C4-2B (cell line): ENCODE results near the gene PLS1.
"Not testable (repeated sequence)": the region's sequence is repeated elsewhere in the genome, so short reads cannot be mapped to it uniquely, and the experiment has no call there.

ENCODE experiments used
- H3K27ac ChIP-seq: fragments of 450-650 bp; 2 replicates; pipeline ENCODE4 v1.5.1; 2017
- ZFX ChIP-seq: fragments of 450-650 bp; IDR thresholded peaks from 2 replicates; pipeline ENCODE4 v1.6.1; 2017
- TF ChIP-seq, protein P1 (sequence below): fragments of 450-650 bp; conservative IDR thresholded peaks from 2 replicates; pipeline ENCODE4 v1.5.1; 2017; ENCODE audit warnings: mild to moderate bottlenecking

The PLS1 gene

DNA sequence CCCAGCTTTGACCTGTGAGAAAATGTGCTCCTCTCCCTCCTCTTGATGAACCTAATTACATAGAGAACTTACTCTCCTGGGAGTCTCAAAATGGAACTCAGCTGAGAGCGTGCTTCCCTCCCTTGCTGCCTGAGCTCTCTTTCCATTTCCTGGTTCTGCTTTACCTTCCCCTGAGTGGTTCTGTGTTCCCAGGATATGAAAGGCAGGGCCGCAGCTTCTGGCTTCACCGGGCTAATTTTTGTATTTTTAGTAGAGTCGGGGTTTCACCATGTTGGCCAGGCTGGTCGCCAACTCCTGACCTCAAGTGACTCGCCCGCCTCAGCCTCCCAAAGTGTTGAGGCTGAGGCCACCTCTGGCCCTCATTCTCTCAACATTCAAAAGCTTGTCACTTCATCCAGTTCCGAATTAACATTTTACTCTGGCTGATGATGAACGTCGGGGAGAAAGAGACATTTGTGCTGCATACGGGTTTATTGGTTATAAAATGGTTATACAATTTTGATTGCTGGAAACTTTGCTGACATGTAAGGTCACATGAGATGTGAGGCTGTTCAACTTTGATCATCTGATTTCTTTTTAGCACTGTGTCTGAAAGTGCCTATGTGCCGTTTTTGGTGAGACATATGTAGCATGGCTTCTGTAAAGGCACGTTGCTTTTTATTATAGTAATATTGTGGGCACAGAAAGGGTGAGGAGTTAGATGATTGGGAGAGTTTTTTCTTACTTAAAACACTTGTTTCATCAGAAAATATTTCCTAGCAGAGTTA, 6.6 kb downstream of the PLS1 start:
- TF ChIP-seq, protein P1, sequence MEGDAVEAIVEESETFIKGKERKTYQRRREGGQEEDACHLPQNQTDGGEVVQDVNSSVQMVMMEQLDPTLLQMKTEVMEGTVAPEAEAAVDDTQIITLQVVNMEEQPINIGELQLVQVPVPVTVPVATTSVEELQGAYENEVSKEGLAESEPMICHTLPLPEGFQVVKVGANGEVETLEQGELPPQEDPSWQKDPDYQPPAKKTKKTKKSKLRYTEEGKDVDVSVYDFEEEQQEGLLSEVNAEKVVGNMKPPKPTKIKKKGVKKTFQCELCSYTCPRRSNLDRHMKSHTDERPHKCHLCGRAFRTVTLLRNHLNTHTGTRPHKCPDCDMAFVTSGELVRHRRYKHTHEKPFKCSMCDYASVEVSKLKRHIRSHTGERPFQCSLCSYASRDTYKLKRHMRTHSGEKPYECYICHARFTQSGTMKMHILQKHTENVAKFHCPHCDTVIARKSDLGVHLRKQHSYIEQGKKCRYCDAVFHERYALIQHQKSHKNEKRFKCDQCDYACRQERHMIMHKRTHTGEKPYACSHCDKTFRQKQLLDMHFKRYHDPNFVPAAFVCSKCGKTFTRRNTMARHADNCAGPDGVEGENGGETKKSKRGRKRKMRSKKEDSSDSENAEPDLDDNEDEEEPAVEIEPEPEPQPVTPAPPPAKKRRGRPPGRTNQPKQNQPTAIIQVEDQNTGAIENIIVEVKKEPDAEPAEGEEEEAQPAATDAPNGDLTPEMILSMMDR, result no peak
- TF ChIP-seq ZFX, result no peak

DNA sequence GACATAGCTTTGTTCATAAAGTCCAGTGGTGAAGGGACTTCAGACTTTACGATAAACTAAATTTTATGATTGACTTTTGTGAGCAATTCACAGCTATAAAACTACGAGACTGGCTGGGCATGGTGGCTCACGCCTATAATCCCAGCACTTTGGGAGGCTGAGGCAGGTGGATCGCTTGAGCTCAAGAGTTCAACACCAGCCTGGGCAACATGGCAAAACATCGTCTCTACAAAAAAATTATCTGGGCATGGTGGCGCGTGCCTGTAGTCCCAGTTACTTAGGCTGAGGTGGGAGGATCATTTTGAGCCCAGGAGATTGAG, 7.2 kb downstream of the PLS1 start:
- not testable (repeated sequence) for H3K27ac ChIP-seq

More for the DNA sequence above, 6.6 kb downstream of the PLS1 start:
- no peak overlapping the region for H3K27ac ChIP-seq

DNA sequence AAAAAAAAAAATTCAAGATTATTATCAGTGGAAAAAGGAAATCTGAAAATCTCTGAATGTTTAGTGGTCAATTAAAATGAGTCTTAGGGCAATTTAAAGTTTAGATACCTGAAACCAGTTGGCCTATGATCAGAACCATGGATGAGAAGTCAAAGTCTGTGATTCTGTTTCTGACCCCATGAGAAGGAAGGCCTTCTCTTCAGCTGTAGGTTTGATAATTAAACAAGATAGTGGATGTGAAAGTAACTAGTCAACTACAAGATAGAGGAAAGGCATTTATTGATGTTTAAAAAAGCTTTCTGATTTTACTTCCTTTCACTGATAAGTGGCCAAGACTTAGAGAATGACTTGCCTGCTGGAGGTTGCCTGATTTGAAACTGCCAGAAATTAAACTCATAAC, 8.7 kb downstream of the PLS1 start:
- TF ChIP-seq, protein P1, result no peak
- no peak for TF ChIP-seq ZFX
- H3K27ac ChIP-seq, result no peak overlapping the region

DNA sequence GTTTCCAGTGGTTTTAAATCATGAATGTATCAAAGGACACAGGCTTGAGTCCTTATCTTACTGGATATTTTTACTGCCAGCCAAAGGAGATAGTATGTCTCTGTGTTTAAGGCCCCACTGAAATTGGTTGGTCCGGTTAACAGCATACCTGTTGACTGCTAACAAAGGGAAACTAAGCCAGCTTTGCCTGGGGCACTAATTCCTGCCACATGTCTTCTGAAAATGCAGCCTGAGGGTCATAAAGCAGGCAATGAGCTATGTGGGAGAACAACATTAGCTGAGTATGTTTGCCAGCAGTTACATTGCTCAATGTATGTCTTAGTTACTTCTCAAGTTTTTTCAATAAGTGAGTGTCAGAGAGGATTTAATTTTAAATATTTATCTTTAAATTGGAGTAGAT, 12.4 kb downstream of the PLS1 start:
- H3K27ac ChIP-seq, result no peak overlapping the region
- no peak for TF ChIP-seq ZFX
- TF ChIP-seq, protein P1, result no peak

GRCh38 chr3:142609136-142609535, 12.9 kb downstream of the PLS1 start:
- TF ChIP-seq ZFX, result no peak
- TF ChIP-seq, protein P1, result no peak
- no peak overlapping the region for H3K27ac ChIP-seq

DNA sequence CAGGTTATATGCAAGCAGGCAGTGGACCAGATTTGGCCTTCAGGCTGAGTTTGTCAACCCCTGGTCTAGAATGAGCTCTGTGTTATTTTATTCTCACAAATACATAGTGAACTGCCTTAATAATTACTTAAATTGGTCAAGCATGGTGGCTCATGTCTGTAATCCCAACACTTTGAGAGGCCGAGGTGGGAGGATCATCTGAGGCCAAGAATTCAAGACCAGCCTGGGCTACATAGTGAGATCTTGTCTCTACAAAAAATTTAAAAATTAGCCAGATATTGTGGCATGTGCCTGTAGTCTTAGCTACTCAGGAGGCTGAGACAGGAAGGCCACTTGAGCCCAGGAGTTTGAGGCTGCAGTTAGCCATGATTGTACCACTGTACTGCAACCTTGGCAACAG, 15.0 kb downstream of the PLS1 start:
- no peak overlapping the region for H3K27ac ChIP-seq
- TF ChIP-seq ZFX, result no peak
- TF ChIP-seq, protein P1, result no peak

GRCh38 chr3:142613491-142613890, 17.3 kb downstream of the PLS1 start:
- TF ChIP-seq ZFX, result no peak
- TF ChIP-seq, protein P1, result no peak
- H3K27ac ChIP-seq, result no peak overlapping the region

- H3K27ac ChIP-seq, result no peak overlapping the region
Observed at GRCh38 chr3:142614059-142614626, 17.9 kb downstream of the PLS1 start.

More at GRCh38 chr3:142614059-142614626, 17.9 kb downstream of the PLS1 start:
- no peak for TF ChIP-seq ZFX
- TF ChIP-seq, protein P1, result no peak
